Body of pancreas (tissue), 4 donors: ENCODE results near the gene PLEKHA8. TPM values are rescaled to one million over a fixed set of nuclear protein-coding genes. Genes with fewer than 3 reads are reported as not detected.

Source experiments
- ATAC-seq: fragments of 150-250 bp; one replicate; pipeline ENCODE4 v1.9.1; 2016
- DNase-seq, 4 donors: peaks; one replicate each; pipeline ENCODE4 v3.0.0-alpha.2; 2019
- H3K27ac ChIP-seq, 4 donors: fragments of 200-600 bp; sonication (generic); 1 replicate in 3 of 4; 2 replicates in 1 of 4; pipeline versions ENCODE4 v1.5.1 to v1.6.1; 2016 to 2019; ENCODE audit warnings: mild to moderate bottlenecking in 1 of 4, mixed read lengths in 1 of 4, moderate library complexity in 1 of 4
- H3K27me3 ChIP-seq, 2 donors: fragments of 200-600 bp; sonication (generic); one replicate each; pipeline ENCODE4 v1.6.0; 2016; ENCODE audit warnings: mild to moderate bottlenecking in 1 of 2
- H3K36me3 ChIP-seq, 2 donors: fragments of 200-600 bp; sonication (generic); replicated peaks in 1 of 2; 2 replicates each; pipeline ENCODE4 v1.5.1; 2016; ENCODE audit warnings: low read depth in 2 of 2; ENCODE audit not compliant: insufficient read depth in 1 of 2
- H3K4me1 ChIP-seq: fragments of 200-600 bp; sonication (generic); one replicate; pipeline ENCODE4 v1.6.0; 2016
- H3K4me3 ChIP-seq, 2 donors: fragments of 200-600 bp; sonication (generic); 1 replicate in 1 of 2; 2 replicates in 1 of 2; pipeline ENCODE4 v1.5.1; 2016 to 2019
- H3K9me3 ChIP-seq, 3 donors: fragments of 200-600 bp; sonication (generic); 1 replicate in 2 of 3; 2 replicates in 1 of 3; pipeline ENCODE4 v1.5.1; 2016
- CTCF ChIP-seq, 7 experiments: fragments of 450-650 bp in 4 of 7; fragments of 200-600 bp in 3 of 7; sonication (generic) in 3 of 7; IDR thresholded peaks; one replicate each; pipeline ENCODE4 v1.5.1; 2016 to 2019; ENCODE audit warnings: antibody characterized with exemption in 7 of 7
- POLR2A ChIP-seq, 3 donors: fragments of 450-650 bp; IDR thresholded peaks; one replicate each; pipeline ENCODE4 v1.6.1; 2016; ENCODE audit warnings: antibody characterized with exemption in 3 of 3, mild to moderate bottlenecking in 2 of 3
- WGBS, 2 donors: methylation state at CpG; one replicate each; pipeline ENCODE4 v1.1.5; 2017; 5-methylcytosine and 5-hydroxymethylcytosine counted together
- intact Hi-C: fragments of 100-400 bp; cut with DNase I; formaldehyde crosslinking; loops from one replicate; pipeline ENCODE4 v1.15.1; 2023
- total RNA-seq, 2 donors: library from RNA; depleted of rRNA; stranded (reverse); fragments of >200 nt; gene quantifications; one replicate each; pipeline ENCODE4 v1.1.0, GENCODE V29; 2016

PLEKHA8 gene
- total RNA-seq, 2 donors from 2014 or later = 6.7 to 8.2 TPM

GRCh38 chr7:30076411-30076810 lies 48.2 kb downstream of the PLEKHA8 start:
- H3K27me3 ChIP-seq = no peaks in the 10 kb centered on the region
- TF ChIP-seq POLR2A (IDR thresholded peaks at IDR 0.05) (no peak), CTCF (IDR thresholded peaks at IDR 0.05) (no peak)
- no peaks in the 10 kb centered on the region for H3K9me3 ChIP-seq
- no peak for DNase-seq
- no peaks in the 10 kb centered on the region for H3K36me3 ChIP-seq
- intact Hi-C loops = no loop called here
- peaks cover 8% of the 10 kb centered on the region for H3K4me1 ChIP-seq
- ATAC-seq = no peak
- H3K4me3 ChIP-seq = no peak overlapping the region
- WGBS, 2 donors = 94 to 100% methylated on average over 1 of the region's 1 CpG
- no peak overlapping the region for H3K27ac ChIP-seq

DNA sequence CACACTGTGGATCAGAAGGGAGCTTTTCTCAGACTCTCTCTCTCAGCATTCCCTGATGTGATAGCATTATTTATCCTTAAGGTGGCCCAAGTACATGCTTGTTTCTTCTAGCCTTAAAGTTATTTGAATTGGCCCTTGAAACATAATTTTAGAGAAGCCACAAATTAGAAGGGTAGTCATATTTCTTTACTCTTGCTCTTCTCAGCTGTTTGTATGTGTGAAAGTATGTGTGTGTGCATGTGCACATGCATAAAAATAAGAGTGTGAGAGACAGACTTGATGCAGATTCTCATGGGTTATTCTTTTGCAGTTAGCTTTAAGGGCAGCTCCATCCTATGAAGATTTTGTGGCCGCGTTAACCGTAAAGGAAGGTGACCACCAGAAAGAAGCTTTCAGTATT lies 50.1 kb downstream of the PLEKHA8 start:
- TF ChIP-seq POLR2A (IDR thresholded peaks at IDR 0.05) = no peak
- no peak for TF ChIP-seq CTCF (IDR thresholded peaks at IDR 0.05)
- no peak for DNase-seq

GRCh38 chr7:30079880-30080279 lies 51.7 kb downstream of the PLEKHA8 start:
- DNase-seq = no peak
- intact Hi-C loops = no loop called here
- Histone ChIP-seq H3K4me3 (no peak overlapping the region), H3K27me3 (no peaks in the 10 kb centered on the region), H3K27ac (no peak overlapping the region), H3K9me3 (no peaks in the 10 kb centered on the region), H3K4me1 (peaks cover 8% of the 10 kb centered on the region), H3K36me3 (no peaks in the 10 kb centered on the region)
- ATAC-seq = no peak
- 93 to 98% methylated on average over 2 of the region's 2 CpGs for WGBS, 2 donors
- no peak for TF ChIP-seq CTCF (IDR thresholded peaks at IDR 0.05)
- TF ChIP-seq POLR2A (IDR thresholded peaks at IDR 0.05) = no peak

More for the DNA sequence above, 50.1 kb downstream of the PLEKHA8 start:
- no peaks in the 10 kb centered on the region for H3K27me3 ChIP-seq
- intact Hi-C loops = no loop called here
- H3K4me1 ChIP-seq = peaks cover 8% of the 10 kb centered on the region
- no peak for ATAC-seq
- no peak overlapping the region for H3K27ac ChIP-seq
- 98 to 100% methylated on average over 3 of the region's 3 CpGs for WGBS, 2 donors
- H3K36me3 ChIP-seq = no peaks in the 10 kb centered on the region
- no peaks in the 10 kb centered on the region for H3K9me3 ChIP-seq
- no peak overlapping the region for H3K4me3 ChIP-seq

- DNase-seq (no peak), ATAC-seq (no peak)
- no peaks in the 10 kb centered on the region for H3K36me3 ChIP-seq
- TF ChIP-seq CTCF (IDR thresholded peaks at IDR 0.05) (no peak), POLR2A (IDR thresholded peaks at IDR 0.05) (no peak)
- no peaks in the 10 kb centered on the region for H3K27me3 ChIP-seq
- H3K4me3 ChIP-seq = no peak overlapping the region
- no peaks in the 10 kb centered on the region for H3K9me3 ChIP-seq
- intact Hi-C loops = no loop called here
- peaks cover 8% of the 10 kb centered on the region for H3K4me1 ChIP-seq
- H3K27ac ChIP-seq = no peak overlapping the region
- WGBS, 2 donors = 86 to 94% methylated on average over 3 of the region's 3 CpGs
Observed at GRCh38 chr7:30080818-30081217, 52.6 kb downstream of the PLEKHA8 start.

DNA sequence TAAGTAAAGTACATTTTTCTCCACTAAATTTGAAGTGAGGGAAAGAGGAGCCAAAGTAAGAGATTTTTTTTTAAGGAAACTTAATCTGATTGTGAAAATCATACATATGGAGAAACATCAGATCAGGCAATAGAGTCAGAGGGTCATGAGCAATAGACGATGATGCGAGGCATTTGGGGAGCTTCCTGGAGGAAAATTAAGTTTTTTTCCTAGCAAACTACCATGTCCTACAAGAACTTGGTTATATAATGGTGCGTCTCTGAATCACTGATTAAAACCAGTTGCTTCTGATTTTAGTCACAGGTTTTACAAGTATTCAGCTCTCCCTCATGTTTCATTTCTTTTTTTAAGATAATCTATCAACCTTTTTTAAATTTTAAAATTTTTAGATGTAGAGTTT lies 54.5 kb downstream of the PLEKHA8 start:
- H3K36me3 ChIP-seq = no peaks in the 10 kb centered on the region
- DNase-seq (no peak), ATAC-seq (no peak)
- whole genome bisulfite sequencing, 2 donors = 86 to 95% methylated on average over 3 of the region's 3 CpGs
- no peaks in the 10 kb centered on the region for H3K27me3 ChIP-seq
- no peak overlapping the region for H3K4me3 ChIP-seq
- no peak for TF ChIP-seq POLR2A (IDR thresholded peaks at IDR 0.05)
- TF ChIP-seq CTCF (IDR thresholded peaks at IDR 0.05) = no peak
- H3K4me1 ChIP-seq = no peaks in the 10 kb centered on the region
- intact Hi-C loops = no loop called here
- no peak overlapping the region for H3K27ac ChIP-seq
- H3K9me3 ChIP-seq = no peaks in the 10 kb centered on the region
